Uterus (tissue), 2 donors: ENCODE data around the gene ADD3.

Experiments
- POLR2A ChIP-seq, 2 donors: fragments of 450-650 bp; IDR thresholded peaks; one replicate each; pipeline ENCODE4 v1.6.1; 2016; ENCODE audit warnings: antibody characterized with exemption in 2 of 2, mild to moderate bottlenecking in 1 of 2, moderate library complexity in 1 of 2
- TF ChIP-seq, protein P1 (sequence below), 4 experiments: fragments of 200-600 bp in 2 of 4; fragments of 450-650 bp in 2 of 4; sonication (generic) in 2 of 4; IDR thresholded peaks; one replicate each; pipeline ENCODE4 v1.5.1; 2016 to 2019; ENCODE audit warnings: antibody characterized with exemption in 4 of 4, mild to moderate bottlenecking in 2 of 4, moderate library complexity in 1 of 4

DNA sequence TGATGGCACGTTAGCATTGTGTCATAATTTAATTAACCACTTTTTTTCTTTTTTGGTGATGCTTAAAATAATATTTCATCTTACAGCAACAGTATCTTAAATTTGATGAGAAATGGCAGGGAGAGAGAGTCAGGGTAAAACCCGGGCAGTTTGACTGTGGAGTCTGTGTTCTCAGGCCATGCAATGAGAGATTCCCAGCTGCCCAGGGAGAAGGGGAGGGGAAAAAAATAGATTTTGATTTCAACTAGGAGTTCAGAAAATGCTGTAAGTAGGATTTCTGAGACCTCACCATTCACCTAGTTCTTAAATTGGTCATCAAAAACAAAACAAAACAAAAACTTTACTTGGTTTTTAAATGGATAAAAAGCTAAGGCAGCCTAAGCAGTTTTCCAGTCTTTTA lies 47.1 kb upstream of the ADD3 start:
- TF ChIP-seq, protein P1, sequence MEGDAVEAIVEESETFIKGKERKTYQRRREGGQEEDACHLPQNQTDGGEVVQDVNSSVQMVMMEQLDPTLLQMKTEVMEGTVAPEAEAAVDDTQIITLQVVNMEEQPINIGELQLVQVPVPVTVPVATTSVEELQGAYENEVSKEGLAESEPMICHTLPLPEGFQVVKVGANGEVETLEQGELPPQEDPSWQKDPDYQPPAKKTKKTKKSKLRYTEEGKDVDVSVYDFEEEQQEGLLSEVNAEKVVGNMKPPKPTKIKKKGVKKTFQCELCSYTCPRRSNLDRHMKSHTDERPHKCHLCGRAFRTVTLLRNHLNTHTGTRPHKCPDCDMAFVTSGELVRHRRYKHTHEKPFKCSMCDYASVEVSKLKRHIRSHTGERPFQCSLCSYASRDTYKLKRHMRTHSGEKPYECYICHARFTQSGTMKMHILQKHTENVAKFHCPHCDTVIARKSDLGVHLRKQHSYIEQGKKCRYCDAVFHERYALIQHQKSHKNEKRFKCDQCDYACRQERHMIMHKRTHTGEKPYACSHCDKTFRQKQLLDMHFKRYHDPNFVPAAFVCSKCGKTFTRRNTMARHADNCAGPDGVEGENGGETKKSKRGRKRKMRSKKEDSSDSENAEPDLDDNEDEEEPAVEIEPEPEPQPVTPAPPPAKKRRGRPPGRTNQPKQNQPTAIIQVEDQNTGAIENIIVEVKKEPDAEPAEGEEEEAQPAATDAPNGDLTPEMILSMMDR (IDR thresholded peaks at IDR 0.05), result no peak
- no peak for TF ChIP-seq POLR2A (IDR thresholded peaks at IDR 0.05)
